ENCODE measurements around the gene C2CD4A.

C2CD4A gene

DNA sequence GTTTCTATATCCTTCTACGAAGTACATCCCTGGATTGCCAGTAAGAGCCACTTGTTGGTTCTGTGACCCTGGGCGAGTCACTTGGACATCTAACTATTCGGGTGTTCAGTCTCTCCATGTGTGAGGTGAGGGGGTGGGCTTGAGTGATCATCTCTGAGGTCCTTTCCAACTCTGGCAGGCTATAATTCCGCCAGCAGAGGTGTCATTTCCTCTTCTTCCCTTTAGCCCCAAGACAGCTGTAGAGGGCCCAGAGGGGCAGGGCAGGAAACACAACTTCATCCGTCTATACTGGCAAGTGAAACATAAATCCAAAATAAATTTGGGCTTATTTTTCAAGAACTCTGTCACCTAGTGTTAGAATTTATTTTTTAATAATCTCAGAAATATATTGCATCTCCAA lies 38.1 kb downstream of the C2CD4A start:
- no CpG with 5 or more reads among the region's 5 CpGs for WGBS (ENCODE audit: extremely low coverage, insufficient coverage, insufficient read length)
- Histone ChIP-seq H4K12ac (ENCODE audit: low read depth, low read length) (no peak overlapping the region), H3K9ac (ENCODE audit: low read length) (no peak overlapping the region), H3K4me1 (ENCODE audit: control insufficient read depth in 1 of 2, insufficient read depth in 2 of 2, low read length in 2 of 2) (peaks cover 0 to 2% of the 10 kb centered on the region in 2 experiments), H3K4ac (ENCODE audit: low read depth, low read length) (no peak overlapping the region), H4K91ac (ENCODE audit: low read depth, low read length) (no peak overlapping the region), H3K27me3 (ENCODE audit: insufficient read depth, low read length) (no peaks in the 10 kb centered on the region), H2BK5ac (ENCODE audit: low read depth, low read length, poor library complexity) (no peak overlapping the region), H3K4me3 (ENCODE audit: low read depth, low read length) (no peak overlapping the region), H4K8ac (ENCODE audit: low read depth, low read length) (no peak overlapping the region), H3K23ac (ENCODE audit: low read length) (no peak overlapping the region), H3K27ac (ENCODE audit: low read depth, low read length) (no peak overlapping the region), H3K14ac (ENCODE audit: low read length) (no peak overlapping the region), H3K36me3 (ENCODE audit: control insufficient read depth in 1 of 2, insufficient read depth in 2 of 2, low read length in 2 of 2) (no peaks in the 10 kb centered on the region), H2AK5ac (ENCODE audit: low read length) (no peak overlapping the region), H3K9me3 (ENCODE audit: insufficient read depth, low read depth, low read length) (no peaks in the 10 kb centered on the region), H3K79me2 (ENCODE audit: control insufficient read depth, insufficient read depth, low read length, poor library complexity) (no peaks in the 10 kb centered on the region), H2BK12ac (ENCODE audit: low read length) (no peak overlapping the region), H3K18ac (ENCODE audit: low read length) (no peak overlapping the region), H3K79me1 (ENCODE audit: low read length) (no peaks in the 10 kb centered on the region), H3K4me2 (ENCODE audit: low read length) (no peak overlapping the region), H2AFZ (ENCODE audit: insufficient read depth, low read length, poor library complexity) (no peak overlapping the region), H2BK120ac (ENCODE audit: insufficient read depth, low read length, poor library complexity) (no peak overlapping the region)
- DNase-seq, result no peak

DNA sequence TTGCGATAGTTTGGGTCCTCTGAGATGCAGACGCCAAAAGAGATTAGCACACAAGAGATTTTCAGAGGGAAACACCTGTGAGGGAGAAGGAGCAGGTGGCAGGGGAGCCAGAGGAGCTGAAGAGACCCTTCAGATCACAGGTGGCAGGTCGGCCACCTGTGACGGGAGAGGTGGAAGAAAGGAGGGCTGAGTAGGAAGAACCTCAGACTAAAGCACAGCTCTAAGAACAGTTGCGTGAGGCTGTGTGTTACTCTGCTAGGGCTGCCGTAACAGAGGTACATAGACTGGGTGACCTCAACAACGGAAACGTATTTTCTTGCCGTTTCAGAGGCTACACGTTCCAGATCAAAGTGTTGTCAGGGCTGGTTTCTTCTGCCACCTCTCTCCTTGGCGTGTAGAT lies 38.5 kb downstream of the C2CD4A start:
- no peaks in the 10 kb centered on the region for H3K79me1 ChIP-seq (ENCODE audit: low read length)
- H3K27ac ChIP-seq (ENCODE audit: low read depth, low read length), result no peak overlapping the region
- H2AK5ac ChIP-seq (ENCODE audit: low read length), result no peak overlapping the region
- no peaks in the 10 kb centered on the region for H3K9me3 ChIP-seq (ENCODE audit: insufficient read depth, low read depth, low read length)
- no peak overlapping the region for H3K4me2 ChIP-seq (ENCODE audit: low read length)
- H4K91ac ChIP-seq (ENCODE audit: low read depth, low read length), result no peak overlapping the region
- H3K18ac ChIP-seq (ENCODE audit: low read length), result no peak overlapping the region
- H4K8ac ChIP-seq (ENCODE audit: low read depth, low read length), result no peak overlapping the region
- H2BK120ac ChIP-seq (ENCODE audit: insufficient read depth, low read length, poor library complexity), result no peak overlapping the region
- H3K4me1 ChIP-seq (ENCODE audit: control insufficient read depth in 1 of 2, insufficient read depth in 2 of 2, low read length in 2 of 2), result peaks cover 0 to 2% of the 10 kb centered on the region in 2 experiments
- no peak overlapping the region for H3K9ac ChIP-seq (ENCODE audit: low read length)
- H2AFZ ChIP-seq (ENCODE audit: insufficient read depth, low read length, poor library complexity), result no peak overlapping the region
- no peaks in the 10 kb centered on the region for H3K36me3 ChIP-seq (ENCODE audit: control insufficient read depth in 1 of 2, insufficient read depth in 2 of 2, low read length in 2 of 2)
- no peak overlapping the region for H3K23ac ChIP-seq (ENCODE audit: low read length)
- no peak overlapping the region for H4K12ac ChIP-seq (ENCODE audit: low read depth, low read length)
- H3K14ac ChIP-seq (ENCODE audit: low read length), result no peak overlapping the region
- H3K4me3 ChIP-seq (ENCODE audit: low read depth, low read length), result no peak overlapping the region
- H2BK5ac ChIP-seq (ENCODE audit: low read depth, low read length, poor library complexity), result no peak overlapping the region
- no peak overlapping the region for H2BK12ac ChIP-seq (ENCODE audit: low read length)
- no peaks in the 10 kb centered on the region for H3K79me2 ChIP-seq (ENCODE audit: control insufficient read depth, insufficient read depth, low read length, poor library complexity)
- H3K4ac ChIP-seq (ENCODE audit: low read depth, low read length), result no peak overlapping the region
- H3K27me3 ChIP-seq (ENCODE audit: insufficient read depth, low read length), result no peaks in the 10 kb centered on the region
- no CpG with 5 or more reads among the region's 11 CpGs for WGBS (ENCODE audit: extremely low coverage, insufficient coverage, insufficient read length)
- DNase-seq, result no peak

DNA sequence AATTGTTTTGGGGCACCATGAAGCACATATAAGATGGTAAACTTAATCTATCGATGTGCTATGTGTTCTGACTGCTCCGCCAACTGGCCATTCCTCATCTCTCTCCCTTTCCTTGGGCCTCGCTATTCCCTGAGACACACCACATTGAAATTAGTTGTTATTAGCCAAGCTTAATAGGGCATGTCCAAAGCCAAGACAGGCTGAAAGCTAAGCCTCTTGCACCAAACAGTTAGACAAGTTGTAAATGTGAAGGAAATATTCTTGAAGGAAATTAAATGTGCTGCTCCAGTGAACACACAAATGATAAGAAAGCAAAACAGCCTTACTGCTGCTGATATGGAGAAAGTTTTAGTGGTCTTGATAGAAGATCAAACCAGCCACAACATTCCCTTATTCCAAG lies 39.3 kb downstream of the C2CD4A start:
- Histone ChIP-seq H2BK12ac (ENCODE audit: low read length) (no peak overlapping the region), H4K8ac (ENCODE audit: low read depth, low read length) (no peak overlapping the region), H3K27ac (ENCODE audit: low read depth, low read length) (no peak overlapping the region), H3K9ac (ENCODE audit: low read length) (no peak overlapping the region), H2BK120ac (ENCODE audit: insufficient read depth, low read length, poor library complexity) (no peak overlapping the region), H3K4ac (ENCODE audit: low read depth, low read length) (no peak overlapping the region), H3K4me3 (ENCODE audit: low read depth, low read length) (no peak overlapping the region), H3K79me1 (ENCODE audit: low read length) (no peaks in the 10 kb centered on the region), H3K4me1 (ENCODE audit: control insufficient read depth in 1 of 2, insufficient read depth in 2 of 2, low read length in 2 of 2) (peaks cover 0 to 2% of the 10 kb centered on the region in 2 experiments), H4K91ac (ENCODE audit: low read depth, low read length) (no peak overlapping the region), H3K9me3 (ENCODE audit: insufficient read depth, low read depth, low read length) (no peaks in the 10 kb centered on the region), H3K36me3 (ENCODE audit: control insufficient read depth in 1 of 2, insufficient read depth in 2 of 2, low read length in 2 of 2) (no peaks in the 10 kb centered on the region), H2AFZ (ENCODE audit: insufficient read depth, low read length, poor library complexity) (no peak overlapping the region), H3K27me3 (ENCODE audit: insufficient read depth, low read length) (no peaks in the 10 kb centered on the region), H3K4me2 (ENCODE audit: low read length) (no peak overlapping the region), H3K18ac (ENCODE audit: low read length) (no peak overlapping the region), H4K12ac (ENCODE audit: low read depth, low read length) (no peak overlapping the region), H3K79me2 (ENCODE audit: control insufficient read depth, insufficient read depth, low read length, poor library complexity) (no peaks in the 10 kb centered on the region), H2BK5ac (ENCODE audit: low read depth, low read length, poor library complexity) (no peak overlapping the region), H2AK5ac (ENCODE audit: low read length) (no peak overlapping the region), H3K23ac (ENCODE audit: low read length) (no peak overlapping the region), H3K14ac (ENCODE audit: low read length) (no peak overlapping the region)
- DNase-seq, result no peak
- WGBS (ENCODE audit: extremely low coverage, insufficient coverage, insufficient read length), result no CpG with 5 or more reads among the region's 3 CpGs

DNA sequence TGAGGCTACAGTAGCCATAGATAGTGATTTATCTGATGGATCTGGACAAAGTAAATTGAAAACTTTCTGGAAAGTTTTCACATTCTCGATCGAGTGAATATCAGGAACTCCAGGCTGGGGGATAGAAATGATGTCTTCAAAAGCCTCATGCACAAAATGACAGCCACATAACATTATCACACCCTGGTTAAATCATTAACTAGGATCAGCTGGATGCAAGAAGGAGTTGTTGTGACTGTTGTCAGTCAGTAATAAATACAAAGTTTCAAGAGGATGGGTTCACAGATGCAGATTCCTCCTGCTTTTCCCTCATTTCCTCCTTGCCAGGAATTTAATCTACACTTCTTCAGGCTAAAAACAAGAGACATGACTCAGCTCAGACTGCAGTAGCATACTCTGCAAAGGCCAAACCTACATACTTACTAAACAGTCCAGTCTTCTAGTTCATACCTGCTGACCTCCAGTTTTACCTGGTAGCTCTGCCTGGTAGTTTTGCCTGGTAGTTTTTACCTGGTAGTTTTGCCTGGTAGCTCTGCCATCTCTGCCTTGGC lies 40.9 kb downstream of the C2CD4A start:
- no peaks in the 10 kb centered on the region for H3K36me3 ChIP-seq (ENCODE audit: control insufficient read depth in 1 of 2, insufficient read depth in 2 of 2, low read length in 2 of 2)
- no peaks in the 10 kb centered on the region for H3K9me3 ChIP-seq (ENCODE audit: insufficient read depth, low read depth, low read length)
- H2AK5ac ChIP-seq (ENCODE audit: low read length), result no peak overlapping the region
- no peak overlapping the region for H4K8ac ChIP-seq (ENCODE audit: low read depth, low read length)
- no peak overlapping the region for H3K9ac ChIP-seq (ENCODE audit: low read length)
- no peak overlapping the region for H3K4me2 ChIP-seq (ENCODE audit: low read length)
- H3K4me1 ChIP-seq (ENCODE audit: control insufficient read depth in 1 of 2, insufficient read depth in 2 of 2, low read length in 2 of 2), result peaks cover 4 to 6% of the 10 kb centered on the region in 2 experiments
- H2BK12ac ChIP-seq (ENCODE audit: low read length), result no peak overlapping the region
- H3K79me1 ChIP-seq (ENCODE audit: low read length), result no peaks in the 10 kb centered on the region
- H3K14ac ChIP-seq (ENCODE audit: low read length), result no peak overlapping the region
- no peak overlapping the region for H3K27ac ChIP-seq (ENCODE audit: low read depth, low read length)
- no peak overlapping the region for H2BK120ac ChIP-seq (ENCODE audit: insufficient read depth, low read length, poor library complexity)
- H4K12ac ChIP-seq (ENCODE audit: low read depth, low read length), result no peak overlapping the region
- DNase-seq, result peak; percentile 13 to 42
- no peak overlapping the region for H4K91ac ChIP-seq (ENCODE audit: low read depth, low read length)
- H3K27me3 ChIP-seq (ENCODE audit: insufficient read depth, low read length), result no peaks in the 10 kb centered on the region
- no CpG with 5 or more reads among the region's 2 CpGs for WGBS (ENCODE audit: extremely low coverage, insufficient coverage, insufficient read length)
- H2AFZ ChIP-seq (ENCODE audit: insufficient read depth, low read length, poor library complexity), result no peak overlapping the region
- H3K4ac ChIP-seq (ENCODE audit: low read depth, low read length), result no peak overlapping the region
- no peaks in the 10 kb centered on the region for H3K79me2 ChIP-seq (ENCODE audit: control insufficient read depth, insufficient read depth, low read length, poor library complexity)
- no peak overlapping the region for H2BK5ac ChIP-seq (ENCODE audit: low read depth, low read length, poor library complexity)
- H3K18ac ChIP-seq (ENCODE audit: low read length), result no peak overlapping the region
- H3K23ac ChIP-seq (ENCODE audit: low read length), result no peak overlapping the region
- H3K4me3 ChIP-seq (ENCODE audit: low read depth, low read length), result no peak overlapping the region

Measured in trophoblast cell (in vitro differentiated cells and primary cell).